HEK293T (cell line): ENCODE data around the gene TEF.

Source experiments
- CTCF ChIA-PET: fragments of 350-600 bp; formaldehyde crosslinking; extraction: SDS; loops from one replicate; lab custom pipeline; 2021; ENCODE audit warnings: antibody characterized with exemption, inconsistent platforms; lab: Yijun Ruan, JAX
- POLR2A ChIA-PET: fragments of 350-600 bp; formaldehyde crosslinking; extraction: SDS; loops from one replicate; lab custom pipeline; 2020; ENCODE audit warnings: antibody characterized with exemption, inconsistent platforms; lab: Yijun Ruan, JAX
- DNase-seq: peaks from one replicate; pipeline ENCODE4 v3.0.0; 2012; ENCODE audit warnings: mixed read lengths; ENCODE audit errors: extremely low spot score
- ARNT ChIP-seq: fragments of 450-650 bp; IDR thresholded peaks from 2 replicates; pipeline ENCODE4 v1.6.1; 2017; ENCODE audit warnings: mild to moderate bottlenecking
- BHLHE40 ChIP-seq: fragments of 450-650 bp; IDR thresholded peaks from 2 replicates; pipeline ENCODE4 v1.6.1; 2016; ENCODE audit warnings: mild to moderate bottlenecking, moderate library complexity, borderline replicate concordance
- CTBP1 ChIP-seq: fragments of 450-650 bp; IDR thresholded peaks from 2 replicates; pipeline ENCODE4 v1.6.1; 2016; ENCODE audit warnings: borderline replicate concordance
- ELF4 ChIP-seq: fragments of 450-650 bp; IDR thresholded peaks from 2 replicates; pipeline ENCODE4 v1.6.1; 2017; ENCODE audit warnings: antibody characterized with exemption
- FOXA1 ChIP-seq: fragments of 450-650 bp; IDR thresholded peaks from 2 replicates; pipeline ENCODE4 v1.6.1; 2016; ENCODE audit warnings: mild to moderate bottlenecking
- FOXK2 ChIP-seq: fragments of 450-650 bp; IDR thresholded peaks from 2 replicates; pipeline ENCODE4 v1.6.1; 2016; ENCODE audit warnings: mild to moderate bottlenecking
- FOXM1 ChIP-seq: fragments of 450-650 bp; IDR thresholded peaks from 2 replicates; pipeline ENCODE4 v1.6.1; 2017; ENCODE audit warnings: mild to moderate bottlenecking, borderline replicate concordance
- HDGF ChIP-seq: fragments of 450-650 bp; IDR thresholded peaks from 2 replicates; pipeline ENCODE4 v1.6.1; 2017; ENCODE audit warnings: antibody characterized with exemption, borderline replicate concordance
- L3MBTL2 ChIP-seq: fragments of 450-650 bp; conservative IDR thresholded peaks from 2 replicates; pipeline ENCODE4 v1.6.1; 2016; ENCODE audit warnings: mild to moderate bottlenecking
- LEF1 ChIP-seq: fragments of 450-650 bp; IDR thresholded peaks from 2 replicates; pipeline ENCODE4 v1.6.1; 2017; ENCODE audit warnings: mild to moderate bottlenecking, borderline replicate concordance
- NFRKB ChIP-seq: fragments of 450-650 bp; IDR thresholded peaks from 2 replicates; pipeline ENCODE4 v1.6.1; 2016; ENCODE audit warnings: mild to moderate bottlenecking, moderate library complexity
- PKNOX1 ChIP-seq: fragments of 450-650 bp; IDR thresholded peaks from 2 replicates; pipeline ENCODE4 v1.6.1; 2016
- SP1 ChIP-seq: fragments of 450-650 bp; IDR thresholded peaks from 2 replicates; pipeline ENCODE4 v1.6.1; 2017
- SUZ12 ChIP-seq: fragments of 450-650 bp; IDR thresholded peaks from 2 replicates; pipeline ENCODE4 v1.6.1; 2016; ENCODE audit warnings: mild to moderate bottlenecking
- TARDBP ChIP-seq: fragments of 450-650 bp; IDR thresholded peaks from 2 replicates; pipeline ENCODE4 v1.6.1; 2016
- ZNF384 ChIP-seq: fragments of 450-650 bp; IDR thresholded peaks from 2 replicates; pipeline ENCODE4 v1.6.1; 2016

Gene TEF

GRCh38 chr22:41365425-41365824 is 16.3 kb upstream of the TEF start:
- ChIA-PET CTCF (interaction anchor here (1.6 kb wide), 1 partner anchor 16 kb away, joined by 4 read pairs; the partner anchor contains the start of gene TEF), POLR2A (interaction anchor here (1.6 to 4.4 kb wide), 2 partner anchors 15 to 81 kb away, joined by 6 to 37 read pairs; partner anchors contain the start of genes TEF and TOB2)
- no peak for DNase-seq
- TF ChIP-seq SP1 (no peak), NFRKB (no peak), PKNOX1 (no peak)

- POLR2A ChIA-PET: interaction anchor here (1.6 to 4.4 kb wide), 2 partner anchors 14 to 80 kb away, joined by 6 to 37 read pairs; partner anchors contain the start of genes TEF and TOB2
- DNase-seq: no peak
- TF ChIP-seq FOXK2 (no peak), TARDBP (no peak), L3MBTL2 (no peak), BHLHE40 (no peak), LEF1 (no peak), CTBP1 (no peak), ZNF384 (no peak), FOXA1 (no peak), PKNOX1 (no peak), SUZ12 (no peak), NFRKB (no peak)
- CTCF ChIA-PET: interaction anchor here (1.6 kb wide), 1 partner anchor 15 kb away, joined by 4 read pairs; the partner anchor contains the start of gene TEF
Measured at GRCh38 chr22:41366323-41367029, 15.3 kb upstream of the TEF start.

GRCh38 chr22:41367039-41367679 is 14.6 kb upstream of the TEF start:
- CTCF ChIA-PET: interaction anchor here (0.6 kb wide), 1 partner anchor 153 kb away, joined by 3 read pairs; no protein-coding TSS in a partner anchor

GRCh38 chr22:41367680-41368542 is 13.8 kb upstream of the TEF start:
- no peak for DNase-seq
- POLR2A ChIA-PET: interaction anchor here (0.6 to 4.4 kb wide), 4 partner anchors 8 to 19 kb away, joined by 3 to 37 read pairs (median 3); partner anchors contain the start of gene TEF
- TF ChIP-seq ZNF384 (no peak), SUZ12 (no peak), HDGF (no peak), FOXA1 (no peak), L3MBTL2 (no peak), CTBP1 (no peak), FOXK2 (no peak), LEF1 (no peak), ARNT (no peak), ELF4 (no peak), NFRKB (no peak), TARDBP (no peak), FOXM1 (no peak), BHLHE40 (no peak)
- CTCF ChIA-PET: no interaction called here

More at GRCh38 chr22:41367039-41367679, 14.6 kb upstream of the TEF start:
- peak; percentile 83 for DNase-seq
- POLR2A ChIA-PET: interaction anchor here (0.6 to 4.4 kb wide), 4 partner anchors 8 to 79 kb away, joined by 3 to 37 read pairs (median 4); partner anchors contain the start of genes TEF and TOB2
- TF ChIP-seq SUZ12 (no peak), TARDBP (no peak), FOXM1 (no peak), ZNF384 (no peak), FOXK2 (no peak), LEF1 (no peak), L3MBTL2 (peak; percentile 78), PKNOX1 (peak; percentile 72), HDGF (peak; percentile 61; the same call in 1 of the 2 replicates), ARNT (no peak)

GRCh38 chr22:41368543-41369423 is 13.0 kb upstream of the TEF start:
- ChIA-PET POLR2A (interaction anchor here (0.8 kb wide), 1 partner anchor 12 kb away, joined by 3 read pairs; no protein-coding TSS in a partner anchor), CTCF (no interaction called here)
- TF ChIP-seq L3MBTL2: no peak
- no peak for TF ChIP-seq ARNT
- TF ChIP-seq BHLHE40: no peak
- TF ChIP-seq HDGF: no peak
- TF ChIP-seq CTBP1: no peak
- TF ChIP-seq NFRKB: no peak
- no peak for TF ChIP-seq LEF1
- TF ChIP-seq FOXA1: no peak
- TF ChIP-seq FOXK2: no peak
- no peak for TF ChIP-seq FOXM1
- TF ChIP-seq ZNF384: no peak
- TF ChIP-seq TARDBP: no peak
- no peak for TF ChIP-seq PKNOX1
- TF ChIP-seq SUZ12: no peak
- TF ChIP-seq ELF4: no peak
- no peak for TF ChIP-seq SP1
- no peak for DNase-seq
